Endothelial cell of umbilical vein (primary cell): Measurements from ENCODE around the gene SHC4. TPM values are rescaled to one million over a fixed set of nuclear protein-coding genes. Genes with fewer than 3 reads are reported as not detected.

Experiments used
- BruUV-seq: library from RNA; stranded (reverse); fragments of 400-500 nt; replicated peaks from 2 replicates; lab custom pipeline; 2021; lab: Mats Ljungman, UMichigan
- CTCF ChIA-PET: fragments of 300-600, 350-600 bp; sonication (Branson Sonifier 250); formaldehyde crosslinking; loops from one replicate; lab custom pipeline; 2021; ENCODE audit warnings: antibody characterized with exemption, inconsistent platforms; lab: Charles Lee
- POLR2A ChIA-PET: fragments of 300-600, 350-600 bp; sonication (Branson Sonifier 250); formaldehyde crosslinking; loops from one replicate; lab custom pipeline; 2021; ENCODE audit warnings: antibody characterized with exemption, inconsistent platforms; lab: Charles Lee
- DNase-seq: peaks from one replicate; pipeline ENCODE4 v3.0.0-alpha.2; 2011; ENCODE audit warnings: low read depth, low spot score
- FAIRE-seq: peaks from 2 replicates; lab custom pipeline; 2011; peaks lifted over from hg19 to GRCh38; lab: Jason Lieb, UNC
- H2AFZ ChIP-seq: 2 replicates; pipeline ENCODE4 v1.6.0; 2012; ENCODE audit warnings: low read depth, low read length, control low read depth, inconsistent platforms
- H3K27ac ChIP-seq: 2 replicates; pipeline ENCODE4 v1.5.1; 2011; ENCODE audit warnings: low read depth, mild to moderate bottlenecking, control low read depth, low read length, moderate library complexity; ENCODE audit not compliant: insufficient read depth
- H3K27me3 ChIP-seq, 2 experiments: 2 replicates each; pipeline versions ENCODE4 v1.6.0 to v1.6.1; 2011; ENCODE audit warnings: low read length in 2 of 2, mixed read lengths in 1 of 2; ENCODE audit not compliant: control insufficient read depth in 2 of 2, insufficient read depth in 2 of 2
- H3K36me3 ChIP-seq, 2 experiments: 2 replicates in 1 of 2; 3 replicates in 1 of 2; pipeline ENCODE4 v1.5.1; 2011; ENCODE audit warnings: low read length in 2 of 2, mild to moderate bottlenecking in 1 of 2, moderate library complexity in 1 of 2; ENCODE audit not compliant: control insufficient read depth in 2 of 2, insufficient read depth in 2 of 2; ENCODE audit errors: extremely low read depth in 1 of 2
- H3K4me1 ChIP-seq: 3 replicates; pipeline ENCODE4 v1.5.1; 2011; ENCODE audit warnings: mild to moderate bottlenecking, low read length; ENCODE audit not compliant: control insufficient read depth, insufficient read depth; ENCODE audit errors: extremely low read depth
- H3K4me2 ChIP-seq: 2 replicates; pipeline ENCODE4 v1.6.1; 2011; ENCODE audit warnings: low read length, control low read depth, mixed read lengths; ENCODE audit not compliant: insufficient read depth
- H3K4me3 ChIP-seq, 3 experiments: fragments of 200-600 bp in 1 of 3; sonication (generic), shearing (Covaris generic) in 1 of 3; replicated peaks in 1 of 3; 2 replicates each; pipeline ENCODE4 v1.5.1; 2011 to 2016; ENCODE audit warnings: control low read depth in 3 of 3, low read length in 3 of 3, mild to moderate bottlenecking in 2 of 3, inconsistent platforms in 1 of 3, low read depth in 1 of 3, moderate library complexity in 1 of 3; ENCODE audit not compliant: insufficient read depth in 1 of 3
- H3K79me2 ChIP-seq: 2 replicates; pipeline ENCODE4 v1.6.0; 2012; ENCODE audit warnings: low read length, inconsistent platforms; ENCODE audit not compliant: control insufficient read depth, insufficient read depth
- H3K9ac ChIP-seq: replicated peaks from 2 replicates; pipeline ENCODE3; 2011; ENCODE audit warnings: low read length, control low read depth; ENCODE audit not compliant: insufficient read depth; ENCODE audit errors: extremely low read depth
- H3K9me1 ChIP-seq: replicated peaks from 3 replicates; pipeline ENCODE4 v1.6.0; 2011; ENCODE audit warnings: mild to moderate bottlenecking, low read length; ENCODE audit not compliant: control insufficient read depth, insufficient read depth; ENCODE audit errors: extremely low read depth
- H3K9me3 ChIP-seq: replicated peaks from 2 replicates; pipeline ENCODE4 v1.5.1; 2012; ENCODE audit warnings: low read length, inconsistent platforms; ENCODE audit not compliant: control insufficient read depth, insufficient read depth
- H4K20me1 ChIP-seq: replicated peaks from 2 replicates; pipeline ENCODE3; 2011; ENCODE audit warnings: mild to moderate bottlenecking, low read length; ENCODE audit not compliant: control insufficient read depth, insufficient read depth; ENCODE audit errors: extremely low read depth
- EZH2 ChIP-seq: IDR thresholded peaks from 2 replicates; pipeline ENCODE4 v1.6.1; 2012; ENCODE audit warnings: borderline replicate concordance, low read depth, mild to moderate bottlenecking, moderate library complexity, low read length, inconsistent platforms; ENCODE audit not compliant: severe bottlenecking
- FOS ChIP-seq: IDR thresholded peaks from 2 replicates; pipeline ENCODE4 v1.6.1; 2011; ENCODE audit warnings: mild to moderate bottlenecking, low read length, moderate library complexity, borderline replicate concordance; ENCODE audit not compliant: insufficient read depth
- GATA2 ChIP-seq: IDR thresholded peaks from 2 replicates; pipeline ENCODE4 v1.7.0; 2011; ENCODE audit warnings: low read depth, mild to moderate bottlenecking, moderate library complexity, mixed read lengths, low read length; ENCODE audit not compliant: insufficient read length, insufficient read depth
- JUN ChIP-seq: IDR thresholded peaks from 2 replicates; pipeline ENCODE4 v1.6.1; 2011; ENCODE audit warnings: borderline replicate concordance, low read depth; ENCODE audit not compliant: insufficient read length, insufficient read depth
- MAX ChIP-seq: IDR thresholded peaks from 2 replicates; pipeline ENCODE4 v1.6.1; 2011; ENCODE audit not compliant: insufficient read depth, insufficient read length
- MYC ChIP-seq: IDR thresholded peaks from one replicate; pipeline ENCODE4 v1.6.1; 2011; ENCODE audit warnings: mild to moderate bottlenecking, low read depth, low read length
- POLR2A ChIP-seq: IDR thresholded peaks from 2 replicates; pipeline ENCODE4 v1.6.1; 2012; ENCODE audit warnings: low read depth, mild to moderate bottlenecking, control low read depth, low read length
- POLR2AphosphoS5 ChIP-seq: IDR thresholded peaks from 2 replicates; pipeline ENCODE4 v1.6.1; 2012; ENCODE audit warnings: low read depth, mild to moderate bottlenecking, control low read depth, low read length, moderate library complexity; ENCODE audit not compliant: insufficient read depth
- dilution Hi-C: fragments of 300-500 bp; cut with MboI; formaldehyde crosslinking; loops from one replicate; pipeline ENCODE4 v1.15.0; 2019; ENCODE audit warnings: low sequenced_read_pairs; ENCODE audit not compliant: extremely low pct_ligation_motif_present
- intact Hi-C: fragments of 100-400 bp; cut with micrococcal nuclease; formaldehyde crosslinking; loops from one replicate; pipeline ENCODE4 v1.10.0; 2022
- polyA plus RNA-seq, 4 experiments: library from polyadenylated mRNA; depleted of rRNA in 3 of 4; stranded (reverse) in 3 of 4; unstranded in 1 of 4; fragments of >200 nt; gene quantifications; 2 replicates each; pipeline versions ENCODE4 v1.2.1 to v1.2.3, GENCODE V29; 2011 to 2012; ENCODE audit warnings: missing spikeins in 1 of 4
- total RNA-seq: library from RNA; stranded (reverse); gene quantifications from 2 replicates; pipeline ENCODE4 v1.2.3, GENCODE V29; 2021
- TF ChIP-seq, protein P1 (sequence below), 2 donors: IDR thresholded peaks; 1 replicate in 1 of 2; 2 replicates in 1 of 2; pipeline ENCODE4 v1.5.1; 2011; ENCODE audit warnings: low read length in 2 of 2, mild to moderate bottlenecking in 2 of 2, moderate library complexity in 2 of 2, control low read depth in 1 of 2, inconsistent platforms in 1 of 2, low read depth in 1 of 2; ENCODE audit not compliant: insufficient read depth in 1 of 2; ENCODE audit errors: extremely low read depth in 1 of 2

The SHC4 gene
- total and polyA plus RNA-seq, 2 donors (not counting 3 experiments of a cell fraction or from before 2014, with no cell fraction given) = 0.20 TPM; not detected in 1

DNA sequence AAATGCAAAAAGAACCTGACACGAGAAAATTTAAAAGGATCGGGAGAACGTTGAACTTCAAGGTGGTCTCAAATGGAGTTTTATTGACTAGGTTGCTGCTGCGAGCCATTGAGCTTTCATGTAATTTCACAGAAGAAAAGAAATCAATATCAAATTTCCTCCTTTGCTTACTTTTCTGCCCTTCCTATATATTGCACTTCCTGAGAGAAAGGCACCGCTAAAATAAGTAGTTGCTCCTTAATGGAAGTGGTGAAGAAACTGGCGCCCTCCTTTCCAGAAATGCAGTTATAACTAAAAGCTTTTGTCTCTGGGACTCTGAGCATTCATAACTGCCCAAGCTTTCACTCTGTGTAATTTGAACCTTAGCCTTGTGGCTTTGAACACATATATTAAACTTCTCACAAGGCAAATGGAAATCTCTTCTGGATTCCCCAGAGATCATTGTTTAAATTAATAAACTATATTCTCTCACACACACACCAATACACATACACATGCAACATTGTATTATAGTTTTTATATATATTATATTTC is 72.4 kb downstream of the SHC4 start:
- Histone ChIP-seq H3K36me3 (no peaks in the 10 kb centered on the region), H3K27ac (no peak overlapping the region), H3K27me3 (peaks cover 2 to 5% of the 10 kb centered on the region in 2 experiments), H3K9ac (no peak overlapping the region), H3K9me3 (no peaks in the 10 kb centered on the region), H2AFZ (no peak overlapping the region), H3K4me2 (no peak overlapping the region), H3K9me1 (no peaks in the 10 kb centered on the region), H3K4me3 (no peak overlapping the region), H3K4me1 (no peaks in the 10 kb centered on the region), H3K79me2 (no peaks in the 10 kb centered on the region), H4K20me1 (no peaks in the 10 kb centered on the region)
- FAIRE-seq (no peak), DNase-seq (no peak)
- POLR2A ChIA-PET = no interaction called here
- dilution Hi-C loops (no loop called here), intact Hi-C loops (no loop called here)
- CTCF ChIA-PET = interaction anchor here (1.3 to 1.5 kb wide), 3 partner anchors 10 to 344 kb away, joined by 3 read pairs; no protein-coding TSS in a partner anchor
- TF ChIP-seq, protein P1, sequence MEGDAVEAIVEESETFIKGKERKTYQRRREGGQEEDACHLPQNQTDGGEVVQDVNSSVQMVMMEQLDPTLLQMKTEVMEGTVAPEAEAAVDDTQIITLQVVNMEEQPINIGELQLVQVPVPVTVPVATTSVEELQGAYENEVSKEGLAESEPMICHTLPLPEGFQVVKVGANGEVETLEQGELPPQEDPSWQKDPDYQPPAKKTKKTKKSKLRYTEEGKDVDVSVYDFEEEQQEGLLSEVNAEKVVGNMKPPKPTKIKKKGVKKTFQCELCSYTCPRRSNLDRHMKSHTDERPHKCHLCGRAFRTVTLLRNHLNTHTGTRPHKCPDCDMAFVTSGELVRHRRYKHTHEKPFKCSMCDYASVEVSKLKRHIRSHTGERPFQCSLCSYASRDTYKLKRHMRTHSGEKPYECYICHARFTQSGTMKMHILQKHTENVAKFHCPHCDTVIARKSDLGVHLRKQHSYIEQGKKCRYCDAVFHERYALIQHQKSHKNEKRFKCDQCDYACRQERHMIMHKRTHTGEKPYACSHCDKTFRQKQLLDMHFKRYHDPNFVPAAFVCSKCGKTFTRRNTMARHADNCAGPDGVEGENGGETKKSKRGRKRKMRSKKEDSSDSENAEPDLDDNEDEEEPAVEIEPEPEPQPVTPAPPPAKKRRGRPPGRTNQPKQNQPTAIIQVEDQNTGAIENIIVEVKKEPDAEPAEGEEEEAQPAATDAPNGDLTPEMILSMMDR (IDR thresholded peaks at IDR 0.05; ENCODE audit: extremely low read depth in 1 of 2, insufficient read depth in 1 of 2, low read depth in 1 of 2, low read length in 2 of 2) = no peak
- TF ChIP-seq JUN (no peak), EZH2 (no peak), POLR2AphosphoS5 (no peak), GATA2 (no peak), MYC (no peak), MAX (no peak), FOS (no peak), POLR2A (no peak)
- no TSS peak for BruUV-seq
